Measurements from ENCODE around the gene RUFY3.

DNA sequence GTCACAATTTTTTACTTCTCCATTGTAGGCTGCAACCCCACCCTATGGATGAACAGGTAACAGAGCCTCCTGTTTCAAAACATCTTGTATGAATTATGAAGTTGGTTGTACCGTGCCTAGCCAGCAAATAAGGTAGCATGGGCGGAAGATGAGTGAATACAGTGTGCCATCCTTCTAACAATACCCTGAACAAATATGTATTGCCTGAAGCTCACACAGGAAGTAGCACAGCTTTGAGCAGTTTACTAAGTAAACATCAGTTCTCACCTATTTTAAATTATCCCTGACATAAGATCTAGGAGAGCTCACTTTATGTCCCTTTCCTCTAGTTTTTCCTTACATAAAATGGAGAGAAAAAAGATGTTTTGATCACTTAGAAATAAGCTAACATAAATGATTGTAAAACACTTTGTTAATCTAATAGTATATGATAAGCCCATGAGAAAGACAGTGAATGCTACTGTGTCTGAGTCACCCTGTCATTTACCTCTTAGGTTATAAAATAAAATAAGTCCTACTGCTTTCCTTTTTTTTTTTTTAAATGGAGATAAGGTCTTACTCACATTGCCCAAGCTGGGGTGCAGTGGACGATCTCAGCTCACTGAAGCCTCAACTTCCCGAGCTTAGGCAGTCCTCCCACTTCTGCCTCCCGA is 81.3 kb downstream of the RUFY3 start:
- TF ChIP-seq, protein P1, sequence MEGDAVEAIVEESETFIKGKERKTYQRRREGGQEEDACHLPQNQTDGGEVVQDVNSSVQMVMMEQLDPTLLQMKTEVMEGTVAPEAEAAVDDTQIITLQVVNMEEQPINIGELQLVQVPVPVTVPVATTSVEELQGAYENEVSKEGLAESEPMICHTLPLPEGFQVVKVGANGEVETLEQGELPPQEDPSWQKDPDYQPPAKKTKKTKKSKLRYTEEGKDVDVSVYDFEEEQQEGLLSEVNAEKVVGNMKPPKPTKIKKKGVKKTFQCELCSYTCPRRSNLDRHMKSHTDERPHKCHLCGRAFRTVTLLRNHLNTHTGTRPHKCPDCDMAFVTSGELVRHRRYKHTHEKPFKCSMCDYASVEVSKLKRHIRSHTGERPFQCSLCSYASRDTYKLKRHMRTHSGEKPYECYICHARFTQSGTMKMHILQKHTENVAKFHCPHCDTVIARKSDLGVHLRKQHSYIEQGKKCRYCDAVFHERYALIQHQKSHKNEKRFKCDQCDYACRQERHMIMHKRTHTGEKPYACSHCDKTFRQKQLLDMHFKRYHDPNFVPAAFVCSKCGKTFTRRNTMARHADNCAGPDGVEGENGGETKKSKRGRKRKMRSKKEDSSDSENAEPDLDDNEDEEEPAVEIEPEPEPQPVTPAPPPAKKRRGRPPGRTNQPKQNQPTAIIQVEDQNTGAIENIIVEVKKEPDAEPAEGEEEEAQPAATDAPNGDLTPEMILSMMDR (CRISPR knock-in tag; IDR thresholded peaks at IDR 0.05), result no peak
- no peak for TF ChIP-seq NFYB (CRISPR knock-in tag; IDR thresholded peaks at IDR 0.05)
